HG03095 (cell line): Measurements from ENCODE around the gene UBE2B.
"Not testable (repeated sequence)": the region's sequence is repeated elsewhere in the genome, so short reads cannot be mapped to it uniquely, and the experiment has no call there.

ENCODE experiments used
- ATAC-seq: cut with Tn5 transposase; IDR thresholded peaks from one replicate; pipeline ENCODE4 v1.9.1; 2021; ENCODE audit warnings: moderate library complexity; ENCODE audit not compliant: unreplicated experiment

UBE2B gene

GRCh38 chr5:134397196-134397595 is 25.8 kb downstream of the UBE2B start:
- ATAC-seq, result no peak

DNA sequence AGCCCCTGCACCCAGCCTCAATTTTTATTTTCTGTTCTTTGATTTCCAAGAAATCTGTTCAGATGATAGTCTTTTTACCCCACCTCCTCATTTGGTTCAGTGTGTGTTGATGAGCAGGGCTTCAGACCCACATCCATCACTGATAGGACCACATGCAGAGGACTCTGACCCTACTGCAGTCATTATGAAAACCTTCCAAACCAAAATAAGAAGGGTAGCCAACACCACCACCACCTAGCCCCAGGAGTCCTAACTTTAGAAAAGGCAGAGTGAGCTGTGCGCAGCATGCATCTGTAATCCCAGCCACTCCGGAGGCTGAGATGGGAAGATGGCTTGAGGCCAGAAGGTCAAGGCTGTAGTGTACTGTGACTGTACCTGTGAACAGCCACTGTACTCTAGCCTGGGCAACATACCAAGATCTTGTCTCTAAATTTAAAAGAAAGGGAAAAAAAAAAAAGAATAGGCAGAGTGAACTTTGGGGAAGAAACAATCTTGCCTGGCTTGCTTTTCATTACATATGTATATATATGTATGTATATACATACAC is 27.3 kb downstream of the UBE2B start:
- ATAC-seq, result no peak

DNA sequence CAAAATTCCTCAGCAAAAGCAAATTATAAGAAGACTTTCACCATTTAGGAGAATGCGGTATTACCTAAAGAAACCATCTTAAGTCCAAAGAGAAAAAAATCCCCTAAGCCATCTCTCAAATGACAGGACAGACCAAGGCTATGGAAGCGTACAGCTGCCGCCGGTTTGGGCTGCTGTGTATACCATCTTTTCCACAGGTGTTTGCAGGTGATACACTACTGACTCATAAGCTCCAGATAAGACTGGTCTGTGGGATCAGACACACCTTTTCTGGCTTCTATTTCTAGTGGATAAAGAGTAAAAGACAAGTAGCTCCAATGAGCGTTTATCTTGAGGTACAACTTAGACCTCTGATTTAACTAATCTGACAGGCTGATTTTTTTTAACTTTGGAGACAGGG is 32.6 kb downstream of the UBE2B start:
- ATAC-seq, result no peak

GRCh38 chr5:134406390-134406789 is 35.0 kb downstream of the UBE2B start:
- no peak for ATAC-seq

DNA sequence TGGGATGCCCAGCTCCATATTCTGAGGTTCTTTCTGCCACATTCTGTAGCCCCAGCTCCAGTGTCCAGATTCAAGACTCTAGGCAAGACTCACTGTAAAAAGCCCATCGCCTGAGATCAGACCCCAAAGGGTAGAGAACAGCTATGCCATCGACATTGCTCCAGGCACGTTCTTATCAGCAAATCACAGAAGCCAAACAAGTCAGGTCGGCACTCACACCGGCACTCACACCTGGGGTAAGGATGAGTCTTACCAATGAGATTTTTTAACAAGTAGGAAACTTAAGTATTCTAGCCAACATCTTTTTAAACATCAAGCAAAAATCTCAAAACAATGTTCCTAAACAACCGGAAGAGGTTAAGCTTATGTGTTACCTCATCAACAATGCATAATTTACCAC is 38.0 kb downstream of the UBE2B start:
- ATAC-seq, result no peak

- ATAC-seq, result no peak
Observed at GRCh38 chr5:134410822-134411221, 39.5 kb downstream of the UBE2B start.

- no peak for ATAC-seq
Observed at GRCh38 chr5:134411228-134411545, 39.8 kb downstream of the UBE2B start.

DNA sequence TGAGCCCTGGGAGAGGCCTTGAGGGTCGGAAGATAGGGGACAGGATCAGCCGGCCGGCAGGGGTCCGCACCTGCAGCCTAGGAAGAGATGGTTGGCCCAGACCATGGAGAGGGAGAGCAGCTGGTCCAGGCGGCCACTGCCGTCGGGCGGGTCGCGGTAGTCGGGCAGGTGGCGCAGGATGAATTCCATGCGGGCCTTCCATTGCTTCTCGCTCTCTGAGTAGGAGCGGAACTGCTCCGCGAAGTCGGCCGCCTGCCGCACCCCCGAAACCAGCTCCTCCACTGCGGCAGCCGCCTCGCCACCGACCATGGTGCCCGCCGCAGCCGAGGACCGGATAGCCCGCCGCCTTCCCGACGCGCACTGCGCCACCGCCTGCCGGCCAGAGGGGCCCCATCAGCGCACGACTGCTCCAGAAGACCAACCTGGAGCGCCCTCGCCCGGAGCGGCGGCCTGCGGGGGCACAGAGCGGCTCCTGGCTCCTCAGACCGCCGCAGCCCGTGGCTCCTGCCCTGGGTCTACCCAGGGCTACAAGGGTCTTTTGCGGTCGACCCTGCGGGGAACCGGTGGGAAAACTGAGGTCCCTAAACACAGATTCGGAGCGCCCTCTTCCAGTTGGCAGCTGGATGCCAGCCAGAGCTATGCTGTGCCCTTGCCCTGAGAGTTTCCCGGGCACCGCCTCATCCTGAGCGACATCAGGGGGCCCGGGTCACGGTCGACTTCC is 40.3 kb downstream of the UBE2B start, which contains the start of gene CDKN2AIPNL:
CDKN2AIPNL (minus strand) TSS at position 336 of the 721 bp plus-strand sequence; CDS start at position 309, 27 bp downstream.
- ATAC-seq, result peak; percentile 97

- ATAC-seq, result no peak
Observed at GRCh38 chr5:134413046-134413445, 41.7 kb downstream of the UBE2B start.

DNA sequence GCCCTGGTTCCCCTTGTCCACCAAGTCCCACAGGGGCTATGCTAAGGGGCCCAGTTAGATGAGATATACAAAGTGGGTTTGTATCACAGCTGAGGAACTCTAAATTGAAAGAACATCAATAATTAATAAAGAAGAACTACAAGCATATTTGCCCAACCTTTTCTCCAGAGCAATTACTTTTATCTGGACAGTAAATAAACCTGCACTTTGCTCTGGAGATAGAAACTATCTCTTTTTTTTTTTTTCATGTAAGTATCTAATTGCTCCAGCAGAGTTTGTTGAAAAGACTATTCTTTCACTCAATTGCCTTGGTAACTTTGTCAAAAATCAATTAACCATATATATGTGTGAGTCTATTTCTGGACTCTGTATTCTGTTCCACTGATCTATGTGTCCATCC is 46.3 kb downstream of the UBE2B start:
- no peak for ATAC-seq

GRCh38 chr5:134418958-134419357 is 47.6 kb downstream of the UBE2B start:
- no peak for ATAC-seq

DNA sequence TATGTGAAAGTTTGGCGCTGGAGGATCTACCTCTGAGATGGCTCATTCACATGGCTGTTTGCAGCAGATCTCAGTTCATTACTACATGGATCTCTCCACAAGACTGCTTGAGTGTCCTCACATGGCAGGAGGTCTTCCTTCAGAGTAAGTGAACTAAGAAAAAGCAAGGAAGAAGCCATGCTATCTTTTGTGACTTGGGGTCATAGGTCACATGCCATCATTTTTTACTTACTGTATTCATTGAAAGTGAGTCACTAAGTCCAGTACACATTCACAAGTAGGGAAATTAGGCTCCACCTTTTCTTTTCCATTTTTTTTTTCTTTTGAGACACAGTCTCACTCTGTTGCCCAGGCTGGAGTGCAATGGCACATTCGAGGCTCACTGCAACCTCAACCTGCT is 49.0 kb downstream of the UBE2B start:
- ATAC-seq, result no peak

DNA sequence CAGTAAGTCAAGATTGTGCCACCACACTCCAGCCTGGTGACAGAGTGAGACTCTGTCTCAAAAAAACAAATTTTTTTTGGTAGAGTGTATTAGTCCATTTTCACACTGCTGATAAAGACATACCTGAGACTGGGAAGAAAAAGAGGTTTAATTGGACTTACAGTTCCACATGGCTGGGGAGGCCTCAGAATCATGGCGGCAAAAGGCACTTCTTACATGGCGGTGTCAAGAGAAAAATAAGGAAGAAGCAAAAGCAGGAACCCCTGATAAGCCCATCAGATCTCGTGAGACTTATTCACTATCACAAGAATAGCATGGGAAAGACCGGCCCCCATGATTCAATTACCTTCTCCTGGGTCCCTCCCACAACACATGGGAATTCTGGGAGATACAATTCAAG is 49.7 kb downstream of the UBE2B start:
- not testable (repeated sequence) for ATAC-seq

DNA sequence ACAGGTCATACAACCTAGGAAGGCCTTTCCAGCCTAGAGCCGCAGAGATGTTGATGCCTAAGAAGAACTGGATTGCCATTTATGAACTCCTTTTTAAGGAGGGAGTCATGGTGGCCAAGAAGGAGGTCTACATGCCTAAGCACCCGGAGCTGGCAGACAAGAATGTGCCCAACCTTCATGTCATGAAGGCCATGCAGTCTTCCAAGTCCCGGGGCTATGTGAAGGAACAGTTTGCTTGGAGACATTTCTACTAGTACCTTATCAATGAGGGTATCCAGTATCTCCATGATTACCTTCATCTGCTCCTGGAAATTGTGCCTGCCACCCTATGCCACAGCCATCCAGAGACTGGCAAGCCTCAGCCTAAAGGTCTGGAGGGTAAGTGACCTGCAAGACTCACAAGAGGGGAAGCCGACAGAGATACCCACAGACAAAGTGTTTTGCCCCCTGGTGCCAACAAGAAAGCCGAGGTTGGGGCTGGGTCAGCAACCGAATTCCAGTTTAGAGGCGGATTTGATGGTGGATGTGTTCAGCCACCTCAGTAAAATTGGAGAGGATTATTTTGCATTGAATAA is 51.5 kb downstream of the UBE2B start:
- ATAC-seq, result no peak

- no peak for ATAC-seq
Observed at GRCh38 chr5:134423376-134423775, 52.0 kb downstream of the UBE2B start.

- ATAC-seq, result no peak
Observed at GRCh38 chr5:134426361-134426760, 55.0 kb downstream of the UBE2B start.

GRCh38 chr5:134427540-134428041 is 56.2 kb downstream of the UBE2B start:
- ATAC-seq, result no peak

- ATAC-seq, result no peak
Observed at GRCh38 chr5:134430001-134430569, 58.7 kb downstream of the UBE2B start.

DNA sequence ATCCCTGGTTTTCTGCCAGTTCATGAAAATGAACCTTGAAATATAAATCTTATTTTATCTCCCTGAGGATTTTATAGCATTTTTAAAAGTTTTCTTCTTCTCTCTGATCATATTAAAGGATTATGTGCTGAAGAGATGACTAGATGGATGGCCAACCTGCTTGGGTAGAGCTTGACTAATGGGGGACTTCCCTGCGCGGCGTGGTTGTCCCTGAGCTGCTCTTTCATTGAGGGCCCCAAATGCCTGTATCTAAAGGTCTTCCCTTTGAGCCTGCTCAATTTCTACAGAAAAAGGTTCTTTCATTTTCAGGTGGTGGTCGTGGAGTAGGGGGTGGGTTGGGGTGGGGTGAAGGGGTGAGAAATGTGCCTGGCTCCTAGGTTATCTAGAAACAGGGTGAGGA is 60.8 kb downstream of the UBE2B start:
- no peak for ATAC-seq

GRCh38 chr5:134432677-134433359 is 61.4 kb downstream of the UBE2B start:
- no peak for ATAC-seq

GRCh38 chr5:134435560-134435959 is 64.2 kb downstream of the UBE2B start:
- no peak for ATAC-seq
